ENCODE measurements around the gene LAMA2. TPM values are rescaled to one million over a fixed set of nuclear protein-coding genes. Genes with fewer than 3 reads are reported as not detected.
A peak's percentile ranks its signal among the peaks of the same experiment; 100 is the strongest.

The LAMA2 gene
- total RNA-seq, 3 donors from 2014 or later, result 116 to 293 (median 118) TPM

DNA sequence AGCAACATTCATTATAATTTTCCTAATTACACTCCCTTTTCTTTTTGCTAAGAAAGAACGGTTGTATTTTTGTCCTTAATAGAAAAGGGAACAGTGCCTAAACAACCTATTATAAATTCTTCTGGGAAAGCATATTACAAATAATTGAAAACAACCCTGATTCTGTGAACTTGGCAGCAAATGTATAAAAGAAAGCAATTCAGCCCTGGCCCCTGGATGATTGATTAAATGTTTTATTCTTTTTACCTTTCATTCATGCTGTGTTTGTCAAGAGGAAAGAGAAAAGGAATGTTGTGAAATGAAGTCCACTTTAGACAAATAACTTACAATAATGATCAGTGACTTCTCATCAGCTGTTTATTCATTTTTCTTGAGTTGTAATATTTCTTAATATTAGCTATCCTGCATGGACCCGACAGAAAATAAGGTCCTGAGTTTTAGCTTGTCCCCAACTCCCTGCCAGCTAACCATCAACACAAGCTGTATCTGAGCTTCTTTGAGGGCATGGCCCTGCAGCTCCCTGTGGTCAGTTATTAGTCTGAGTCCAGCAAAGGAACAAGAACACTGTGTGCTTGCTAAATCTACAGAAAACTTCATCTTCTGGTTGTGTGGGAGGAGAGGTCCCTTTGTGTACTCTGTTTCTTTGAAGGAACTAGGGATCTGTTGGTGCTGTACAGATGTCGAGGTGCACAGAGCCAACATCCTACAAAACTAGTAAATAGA, 248.2 kb downstream of the LAMA2 start:
- Histone ChIP-seq H3K27ac (peak overlapping the region; percentile 71 to 86), H3K4me1 (peaks cover 0 to 8% of the 10 kb centered on the region in 2 donors), H3K9me3 (no peaks in the 10 kb centered on the region), H3K4me3 (no peak overlapping the region), H3K27me3 (no peaks in the 10 kb centered on the region), H3K36me3 (no peaks in the 10 kb centered on the region)
- DNase-seq (ENCODE audit: low spot score in 2 of 2), result peak in 1 of 2 donors; percentile 45
- intact Hi-C loops (cut with DNase I; ENCODE audit: low total_unique reads), result no loop called here
- TF ChIP-seq POLR2AphosphoS5 (IDR thresholded peaks at IDR 0.05), result peak; percentile 70 to 87 (median 71)
- TF ChIP-seq, protein P1, sequence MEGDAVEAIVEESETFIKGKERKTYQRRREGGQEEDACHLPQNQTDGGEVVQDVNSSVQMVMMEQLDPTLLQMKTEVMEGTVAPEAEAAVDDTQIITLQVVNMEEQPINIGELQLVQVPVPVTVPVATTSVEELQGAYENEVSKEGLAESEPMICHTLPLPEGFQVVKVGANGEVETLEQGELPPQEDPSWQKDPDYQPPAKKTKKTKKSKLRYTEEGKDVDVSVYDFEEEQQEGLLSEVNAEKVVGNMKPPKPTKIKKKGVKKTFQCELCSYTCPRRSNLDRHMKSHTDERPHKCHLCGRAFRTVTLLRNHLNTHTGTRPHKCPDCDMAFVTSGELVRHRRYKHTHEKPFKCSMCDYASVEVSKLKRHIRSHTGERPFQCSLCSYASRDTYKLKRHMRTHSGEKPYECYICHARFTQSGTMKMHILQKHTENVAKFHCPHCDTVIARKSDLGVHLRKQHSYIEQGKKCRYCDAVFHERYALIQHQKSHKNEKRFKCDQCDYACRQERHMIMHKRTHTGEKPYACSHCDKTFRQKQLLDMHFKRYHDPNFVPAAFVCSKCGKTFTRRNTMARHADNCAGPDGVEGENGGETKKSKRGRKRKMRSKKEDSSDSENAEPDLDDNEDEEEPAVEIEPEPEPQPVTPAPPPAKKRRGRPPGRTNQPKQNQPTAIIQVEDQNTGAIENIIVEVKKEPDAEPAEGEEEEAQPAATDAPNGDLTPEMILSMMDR (IDR thresholded peaks at IDR 0.05), result no peak

DNA sequence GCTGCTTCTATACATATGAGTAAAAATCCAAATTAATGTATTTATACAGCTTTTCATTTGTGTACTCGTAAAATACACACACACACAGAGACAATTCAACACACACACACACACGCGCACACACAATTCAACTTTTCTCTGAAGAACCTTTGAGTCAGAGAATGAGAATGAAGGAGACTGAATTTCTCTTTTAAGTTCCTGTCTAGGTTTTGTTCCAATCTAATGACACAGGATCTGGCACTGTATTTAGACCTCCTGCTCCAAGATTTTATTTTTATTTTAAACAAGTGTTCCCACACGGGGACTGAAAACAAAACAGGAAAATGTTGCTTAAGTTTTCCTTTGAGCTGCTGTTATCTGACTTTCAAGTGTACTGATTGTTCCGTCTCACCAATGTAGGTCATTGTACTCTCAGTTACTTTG, 250.8 kb downstream of the LAMA2 start:
- intact Hi-C loops (cut with DNase I; ENCODE audit: low total_unique reads), result no loop called here
- Histone ChIP-seq H3K9me3 (no peaks in the 10 kb centered on the region), H3K27ac (peak overlapping the region; percentile 71 to 94), H3K4me1 (peaks cover 0 to 8% of the 10 kb centered on the region in 2 donors), H3K36me3 (no peaks in the 10 kb centered on the region), H3K4me3 (no peak overlapping the region), H3K27me3 (no peaks in the 10 kb centered on the region)
- no peak for DNase-seq (ENCODE audit: low spot score in 2 of 2)
- TF ChIP-seq POLR2A (IDR thresholded peaks at IDR 0.05) (no peak), POLR2AphosphoS5 (IDR thresholded peaks at IDR 0.05) (peak in 2 of 3 donors; percentile 31 to 47)

DNA sequence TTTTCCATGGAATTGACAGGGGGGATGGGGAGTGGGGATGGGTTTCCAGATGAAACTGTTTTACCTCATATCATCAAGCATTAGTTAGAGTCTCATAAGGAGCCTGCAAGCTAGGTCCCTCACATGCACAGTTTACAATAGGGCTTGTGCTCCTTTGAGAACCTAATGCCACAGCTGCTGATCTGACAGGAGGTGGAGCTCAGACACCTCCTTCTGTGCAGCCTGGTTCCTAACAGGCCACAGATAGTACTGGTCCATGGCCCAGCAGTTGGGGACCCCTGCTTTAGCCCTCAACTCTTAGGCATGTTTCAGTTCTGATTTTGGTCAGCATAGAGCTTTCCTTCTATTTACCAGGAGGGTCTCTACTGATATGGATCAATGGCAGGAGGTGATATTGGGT, 251.6 kb downstream of the LAMA2 start:
- Histone ChIP-seq H3K36me3 (no peaks in the 10 kb centered on the region), H3K4me3 (no peak overlapping the region), H3K27ac (peak overlapping the region; percentile 71 to 94), H3K27me3 (no peaks in the 10 kb centered on the region), H3K4me1 (peaks cover 0 to 8% of the 10 kb centered on the region in 2 donors), H3K9me3 (no peaks in the 10 kb centered on the region)
- intact Hi-C loops (cut with DNase I; ENCODE audit: low total_unique reads), result no loop called here
- TF ChIP-seq POLR2AphosphoS5 (IDR thresholded peaks at IDR 0.05) (no peak), POLR2A (IDR thresholded peaks at IDR 0.05) (no peak)
- TF ChIP-seq, protein P1 (IDR thresholded peaks at IDR 0.05), result no peak
- DNase-seq (ENCODE audit: low spot score in 2 of 2), result no peak

DNA sequence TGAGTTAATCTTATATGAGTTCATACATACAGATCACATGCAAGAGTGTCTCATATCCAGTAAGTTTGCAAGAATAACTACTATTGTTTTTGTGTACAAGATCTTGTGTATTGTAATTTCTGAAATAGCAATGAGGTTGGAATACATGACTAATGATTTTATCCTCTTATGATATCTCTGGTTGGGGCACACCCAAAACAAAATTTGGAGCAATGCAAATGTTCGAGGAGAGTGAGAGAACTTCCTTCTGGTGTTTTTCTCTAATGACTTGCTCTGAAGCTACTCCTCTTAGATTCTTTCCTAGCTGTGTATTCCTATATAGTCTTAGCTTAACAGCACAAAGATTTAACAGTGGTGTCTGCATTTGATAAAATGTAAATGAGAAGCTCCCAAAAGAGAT, 252.5 kb downstream of the LAMA2 start:
- Histone ChIP-seq H3K9me3 (no peaks in the 10 kb centered on the region), H3K27ac (peak overlapping the region; percentile 71 to 94), H3K4me1 (peaks cover 0 to 8% of the 10 kb centered on the region in 2 donors), H3K36me3 (no peaks in the 10 kb centered on the region), H3K27me3 (no peaks in the 10 kb centered on the region), H3K4me3 (no peak overlapping the region)
- DNase-seq (ENCODE audit: low spot score in 2 of 2), result no peak
- TF ChIP-seq, protein P1 (IDR thresholded peaks at IDR 0.05), result no peak
- TF ChIP-seq POLR2AphosphoS5 (IDR thresholded peaks at IDR 0.05), result no peak
- no peak for TF ChIP-seq POLR2A (IDR thresholded peaks at IDR 0.05)
- intact Hi-C loops (cut with DNase I; ENCODE audit: low total_unique reads), result no loop called here

DNA sequence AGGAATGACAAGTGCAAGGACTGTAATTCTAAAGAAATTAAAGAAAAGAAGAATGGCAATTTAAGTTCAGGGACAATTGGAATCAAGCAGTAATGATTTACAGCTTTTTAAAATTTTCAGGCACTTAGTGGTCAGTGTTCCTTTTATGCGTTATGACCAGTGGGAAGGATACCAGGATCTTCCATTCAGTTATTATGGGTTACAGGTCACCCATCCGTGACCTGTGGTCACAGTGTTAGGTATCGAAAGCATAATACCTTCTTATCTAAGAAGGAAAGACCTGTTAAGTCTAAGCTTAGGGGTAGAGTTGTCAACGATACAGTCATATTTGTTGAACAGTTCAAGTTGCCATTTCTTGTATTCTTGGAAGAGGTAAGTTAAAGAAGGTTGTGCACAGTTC, 253.8 kb downstream of the LAMA2 start:
- intact Hi-C loops (cut with DNase I; ENCODE audit: low total_unique reads), result no loop called here
- Histone ChIP-seq H3K4me3 (no peak overlapping the region), H3K36me3 (no peaks in the 10 kb centered on the region), H3K9me3 (no peaks in the 10 kb centered on the region), H3K27me3 (no peaks in the 10 kb centered on the region), H3K4me1 (peaks cover 8% of the 10 kb centered on the region in 2 donors), H3K27ac (peak overlapping the region; percentile 44)
- DNase-seq (ENCODE audit: low spot score in 2 of 2), result no peak
- TF ChIP-seq POLR2AphosphoS5 (IDR thresholded peaks at IDR 0.05) (no peak), POLR2A (IDR thresholded peaks at IDR 0.05) (no peak)
- TF ChIP-seq, protein P1 (IDR thresholded peaks at IDR 0.05), result no peak

All from breast epithelium (tissue), 4 donors.